ENCODE measurements around the gene RHEB.

RHEB gene

DNA sequence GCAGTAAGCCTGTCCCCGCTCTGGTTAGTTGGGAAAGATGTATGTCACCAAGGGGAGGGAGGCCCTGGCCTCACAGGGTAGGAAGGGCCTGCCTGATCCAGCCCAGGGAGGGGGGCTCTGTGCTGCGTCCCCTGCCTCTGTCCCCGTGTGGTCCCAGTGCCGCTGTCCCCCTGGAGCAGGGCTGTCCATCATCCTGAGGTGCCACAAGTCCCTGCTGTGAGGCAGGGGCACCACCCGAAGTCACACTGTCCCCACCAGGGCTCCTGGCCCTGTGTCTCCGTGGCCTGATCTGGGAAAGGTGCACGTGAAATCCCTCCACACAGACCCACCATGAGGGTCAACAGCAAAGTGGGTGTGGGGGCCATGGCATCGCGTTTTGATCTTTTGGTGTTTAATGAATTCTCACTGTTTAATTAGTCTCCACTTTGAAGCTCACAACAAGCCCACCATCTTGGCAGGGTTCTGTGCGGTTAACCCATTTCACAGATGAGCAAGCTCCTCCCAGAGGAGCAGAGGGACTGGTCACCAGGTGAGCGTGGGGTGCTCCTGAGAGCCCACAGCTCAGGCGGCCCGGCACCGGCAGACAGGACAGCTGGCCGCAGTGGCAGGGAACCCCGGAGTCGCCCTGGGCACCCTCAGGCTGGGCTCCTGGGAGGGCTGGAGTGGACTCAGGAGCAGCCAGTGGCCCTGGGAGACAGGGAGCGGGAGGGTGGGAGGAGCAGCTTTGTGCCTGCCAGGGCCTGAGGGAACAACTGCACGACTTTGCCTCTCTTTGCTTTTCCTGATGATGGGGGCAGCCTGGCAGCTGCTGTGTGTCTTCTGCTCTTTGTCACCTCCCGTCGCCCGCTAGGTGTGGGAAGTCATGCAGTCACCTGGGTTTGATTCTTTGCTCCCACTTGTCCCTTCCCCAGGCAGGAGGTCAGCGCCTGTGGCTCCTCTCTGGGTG is 67.8 kb downstream of the RHEB start:
- no peak overlapping the region for H3K4me3 ChIP-seq (ENCODE audit: low read depth in 1 of 2, low read length in 2 of 2)
- H3K79me2 ChIP-seq (ENCODE audit: insufficient read depth, low read length), result no peaks in the 10 kb centered on the region
- no peak for DNase-seq
- TF ChIP-seq, protein P1, sequence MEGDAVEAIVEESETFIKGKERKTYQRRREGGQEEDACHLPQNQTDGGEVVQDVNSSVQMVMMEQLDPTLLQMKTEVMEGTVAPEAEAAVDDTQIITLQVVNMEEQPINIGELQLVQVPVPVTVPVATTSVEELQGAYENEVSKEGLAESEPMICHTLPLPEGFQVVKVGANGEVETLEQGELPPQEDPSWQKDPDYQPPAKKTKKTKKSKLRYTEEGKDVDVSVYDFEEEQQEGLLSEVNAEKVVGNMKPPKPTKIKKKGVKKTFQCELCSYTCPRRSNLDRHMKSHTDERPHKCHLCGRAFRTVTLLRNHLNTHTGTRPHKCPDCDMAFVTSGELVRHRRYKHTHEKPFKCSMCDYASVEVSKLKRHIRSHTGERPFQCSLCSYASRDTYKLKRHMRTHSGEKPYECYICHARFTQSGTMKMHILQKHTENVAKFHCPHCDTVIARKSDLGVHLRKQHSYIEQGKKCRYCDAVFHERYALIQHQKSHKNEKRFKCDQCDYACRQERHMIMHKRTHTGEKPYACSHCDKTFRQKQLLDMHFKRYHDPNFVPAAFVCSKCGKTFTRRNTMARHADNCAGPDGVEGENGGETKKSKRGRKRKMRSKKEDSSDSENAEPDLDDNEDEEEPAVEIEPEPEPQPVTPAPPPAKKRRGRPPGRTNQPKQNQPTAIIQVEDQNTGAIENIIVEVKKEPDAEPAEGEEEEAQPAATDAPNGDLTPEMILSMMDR (IDR thresholded peaks at IDR 0.05; ENCODE audit: borderline replicate concordance, extremely low read depth, low read length, poor library complexity, severe bottlenecking), result no peak
- no peak for TF ChIP-seq EZH2 (IDR thresholded peaks at IDR 0.05; ENCODE audit: borderline replicate concordance, low read depth, low read length, severe bottlenecking)
- H3K4me2 ChIP-seq (ENCODE audit: insufficient read depth, low read length), result no peak overlapping the region
- no peak overlapping the region for H3K27ac ChIP-seq (ENCODE audit: low read length)
- H3K4me1 ChIP-seq (ENCODE audit: insufficient read depth, low read length), result peaks cover 7% of the 10 kb centered on the region
- H3K27me3 ChIP-seq (ENCODE audit: insufficient read depth, low read length, poor library complexity), result no peaks in the 10 kb centered on the region
- H2AFZ ChIP-seq (ENCODE audit: low read depth, low read length), result no peak overlapping the region
- H4K20me1 ChIP-seq (ENCODE audit: insufficient read depth, low read length), result no peaks in the 10 kb centered on the region
- no peaks in the 10 kb centered on the region for H3K36me3 ChIP-seq (ENCODE audit: insufficient read depth, low read length)
- ATAC-seq (ENCODE audit: insufficient read depth, low read depth), result no peak
- no peaks in the 10 kb centered on the region for H3K9me3 ChIP-seq (ENCODE audit: insufficient read depth, low read length, severe bottlenecking)
- no peak overlapping the region for H3K9ac ChIP-seq (ENCODE audit: low read depth, low read length)

DNA sequence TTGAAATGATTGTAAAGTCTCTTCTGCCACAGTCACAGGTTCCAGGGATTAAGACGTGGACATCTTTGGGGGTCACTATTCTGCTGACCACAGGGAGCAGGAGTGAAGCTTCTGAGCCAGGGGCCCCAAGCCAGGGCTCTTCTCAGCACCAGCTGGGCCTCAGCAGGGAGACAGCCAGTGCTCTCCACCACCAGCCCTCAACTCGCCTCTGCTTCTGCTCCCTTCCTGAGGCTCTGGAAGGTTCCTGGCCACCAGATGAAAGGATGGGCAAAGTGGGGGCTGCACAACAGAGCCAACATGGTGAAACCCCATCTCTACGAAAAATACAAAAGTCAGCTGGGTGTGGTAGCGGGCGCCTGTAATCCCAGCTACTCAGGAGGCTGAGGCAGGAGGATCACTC is 68.5 kb downstream of the RHEB start:
- Histone ChIP-seq H3K4me2 (ENCODE audit: insufficient read depth, low read length) (no peak overlapping the region), H3K27ac (ENCODE audit: low read length) (no peak overlapping the region), H3K79me2 (ENCODE audit: insufficient read depth, low read length) (no peaks in the 10 kb centered on the region), H2AFZ (ENCODE audit: low read depth, low read length) (no peak overlapping the region), H3K9ac (ENCODE audit: low read depth, low read length) (no peak overlapping the region), H4K20me1 (ENCODE audit: insufficient read depth, low read length) (no peaks in the 10 kb centered on the region), H3K4me3 (ENCODE audit: low read depth in 1 of 2, low read length in 2 of 2) (no peak overlapping the region), H3K27me3 (ENCODE audit: insufficient read depth, low read length, poor library complexity) (no peaks in the 10 kb centered on the region), H3K4me1 (ENCODE audit: insufficient read depth, low read length) (peaks cover 7% of the 10 kb centered on the region), H3K36me3 (ENCODE audit: insufficient read depth, low read length) (no peaks in the 10 kb centered on the region), H3K9me3 (ENCODE audit: insufficient read depth, low read length, severe bottlenecking) (no peaks in the 10 kb centered on the region)
- ATAC-seq (ENCODE audit: insufficient read depth, low read depth), result no peak
- no peak for TF ChIP-seq EZH2 (IDR thresholded peaks at IDR 0.05; ENCODE audit: borderline replicate concordance, low read depth, low read length, severe bottlenecking)
- TF ChIP-seq, protein P1 (IDR thresholded peaks at IDR 0.05; ENCODE audit: borderline replicate concordance, extremely low read depth, low read length, poor library complexity, severe bottlenecking), result no peak
- no peak for DNase-seq

DNA sequence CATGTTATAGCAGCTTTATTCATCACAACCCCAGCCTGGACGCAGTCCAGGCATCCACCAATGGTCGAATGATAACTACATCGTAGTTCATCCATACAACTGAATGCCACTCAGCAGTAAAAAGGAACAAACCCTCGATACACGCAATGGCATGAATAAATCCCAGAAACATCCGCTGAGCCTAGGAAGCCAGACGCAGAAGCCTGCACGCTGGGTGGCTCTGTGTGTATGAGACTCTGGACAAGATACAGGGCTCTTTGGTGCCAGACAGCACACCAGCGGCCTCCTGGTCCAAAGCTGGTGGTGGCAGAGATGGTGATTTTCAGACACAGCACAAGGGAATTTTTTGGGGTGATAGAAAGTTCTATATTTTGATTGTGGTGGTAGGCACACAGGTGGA is 69.7 kb downstream of the RHEB start:
- Histone ChIP-seq H3K36me3 (ENCODE audit: insufficient read depth, low read length) (no peaks in the 10 kb centered on the region), H3K4me2 (ENCODE audit: insufficient read depth, low read length) (no peak overlapping the region), H3K9me3 (ENCODE audit: insufficient read depth, low read length, severe bottlenecking) (no peaks in the 10 kb centered on the region), H3K27ac (ENCODE audit: low read length) (no peak overlapping the region), H3K79me2 (ENCODE audit: insufficient read depth, low read length) (no peaks in the 10 kb centered on the region), H3K4me1 (ENCODE audit: insufficient read depth, low read length) (peaks cover 7% of the 10 kb centered on the region), H3K4me3 (ENCODE audit: low read depth in 1 of 2, low read length in 2 of 2) (no peak overlapping the region), H3K9ac (ENCODE audit: low read depth, low read length) (no peak overlapping the region), H4K20me1 (ENCODE audit: insufficient read depth, low read length) (no peaks in the 10 kb centered on the region), H3K27me3 (ENCODE audit: insufficient read depth, low read length, poor library complexity) (no peaks in the 10 kb centered on the region), H2AFZ (ENCODE audit: low read depth, low read length) (no peak overlapping the region)
- no peak for TF ChIP-seq EZH2 (IDR thresholded peaks at IDR 0.05; ENCODE audit: borderline replicate concordance, low read depth, low read length, severe bottlenecking)
- TF ChIP-seq, protein P1 (IDR thresholded peaks at IDR 0.05; ENCODE audit: borderline replicate concordance, extremely low read depth, low read length, poor library complexity, severe bottlenecking), result no peak
- no peak for DNase-seq
- no peak for ATAC-seq (ENCODE audit: insufficient read depth, low read depth)
